ENCODE data around the gene RASGRP2.

The RASGRP2 gene

DNA sequence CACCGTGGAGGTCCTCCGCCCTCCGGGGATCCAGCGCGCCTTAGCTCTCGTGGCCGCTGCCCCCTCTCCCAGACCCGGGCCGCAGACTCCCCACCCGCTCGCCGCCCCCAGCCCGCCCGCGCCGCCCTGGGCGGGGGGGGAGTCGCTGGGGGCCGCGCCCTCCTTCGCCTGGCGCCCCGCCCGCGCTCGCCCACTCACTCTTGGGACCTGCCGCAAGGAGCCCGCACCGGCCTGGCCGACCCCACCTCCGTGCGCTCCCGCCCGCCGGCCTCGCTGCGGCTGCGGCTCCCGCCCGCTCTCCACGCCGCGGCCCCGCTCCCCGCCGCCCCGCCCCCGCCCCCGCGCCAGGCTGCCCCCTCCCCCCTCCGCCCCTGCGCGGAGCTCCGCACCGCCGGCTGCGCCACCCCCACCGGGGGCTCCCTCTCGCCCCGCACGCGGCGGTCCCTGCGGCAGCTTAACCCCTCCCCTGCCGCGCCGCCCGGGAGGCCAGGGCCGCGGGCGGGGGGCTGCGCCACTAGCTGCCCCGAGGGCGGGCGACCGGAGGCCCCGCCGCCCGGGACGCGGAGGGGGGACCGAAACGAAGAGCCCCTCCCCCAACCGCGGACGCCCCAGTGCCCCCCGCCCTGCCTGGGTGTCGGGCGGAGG, 724 bp upstream of the RASGRP2 start:
- Histone ChIP-seq H3K9ac (ENCODE audit: low read depth, low read length) (no peak overlapping the region), H3K27me3 (ENCODE audit: control insufficient read depth, insufficient read depth, low read length) (peaks cover 43% of the 10 kb centered on the region), H3K4me3 (ENCODE audit: low read depth, low read length) (peak overlapping the region; percentile 67), H3K27ac (ENCODE audit: low read depth, low read length) (no peak overlapping the region), H3K4me1 (ENCODE audit: control insufficient read depth, insufficient read depth, low read length) (peaks cover 16% of the 10 kb centered on the region), H3K36me3 (ENCODE audit: control insufficient read depth, insufficient read depth, low read length) (no peaks in the 10 kb centered on the region), H3K9me3 (ENCODE audit: control insufficient read depth, insufficient read depth, low read length) (no peaks in the 10 kb centered on the region)

DNA sequence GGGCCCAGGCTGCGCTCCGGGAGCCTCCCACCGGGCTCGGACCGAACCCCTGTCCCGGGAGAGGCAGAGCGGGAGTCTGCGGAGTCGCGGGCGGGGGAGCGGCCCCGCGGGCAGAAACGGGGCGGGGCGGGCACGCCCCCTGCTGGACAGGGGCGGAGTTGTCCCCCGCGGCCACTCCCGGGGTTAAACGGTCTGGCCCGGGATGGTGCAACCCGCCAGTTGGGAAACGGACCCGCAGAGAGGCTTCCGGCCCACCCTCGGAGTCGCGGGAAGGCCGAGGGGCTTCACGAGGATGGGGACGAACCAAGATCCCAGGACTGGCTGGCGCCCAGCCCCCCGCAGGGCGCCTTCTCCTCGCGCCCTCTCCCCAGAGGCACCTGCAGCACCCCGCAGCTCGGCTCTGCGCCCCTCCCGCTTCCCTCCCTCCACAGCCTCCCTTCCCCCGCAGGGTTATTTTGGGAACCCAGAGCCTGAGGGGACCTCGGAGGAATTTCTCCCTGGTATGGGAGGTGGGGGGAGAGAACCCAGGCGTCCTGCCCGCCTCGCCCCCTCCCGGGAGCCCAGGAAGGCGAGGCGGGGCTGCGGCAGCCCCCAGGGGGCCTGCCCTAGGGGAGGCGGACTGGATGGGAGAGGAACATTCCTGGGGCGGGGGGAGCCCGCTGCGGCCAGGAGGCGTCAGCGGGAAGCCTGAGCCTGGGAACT, 902 bp downstream of the RASGRP2 start:
- Histone ChIP-seq H3K27me3 (ENCODE audit: control insufficient read depth, insufficient read depth, low read length) (peaks cover 43% of the 10 kb centered on the region), H3K27ac (ENCODE audit: low read depth, low read length) (no peak overlapping the region), H3K9ac (ENCODE audit: low read depth, low read length) (no peak overlapping the region), H3K4me3 (ENCODE audit: low read depth, low read length) (peak overlapping the region; percentile 67), H3K36me3 (ENCODE audit: control insufficient read depth, insufficient read depth, low read length) (no peaks in the 10 kb centered on the region), H3K4me1 (ENCODE audit: control insufficient read depth, insufficient read depth, low read length) (peaks cover 23% of the 10 kb centered on the region), H3K9me3 (ENCODE audit: control insufficient read depth, insufficient read depth, low read length) (no peaks in the 10 kb centered on the region)

DNA sequence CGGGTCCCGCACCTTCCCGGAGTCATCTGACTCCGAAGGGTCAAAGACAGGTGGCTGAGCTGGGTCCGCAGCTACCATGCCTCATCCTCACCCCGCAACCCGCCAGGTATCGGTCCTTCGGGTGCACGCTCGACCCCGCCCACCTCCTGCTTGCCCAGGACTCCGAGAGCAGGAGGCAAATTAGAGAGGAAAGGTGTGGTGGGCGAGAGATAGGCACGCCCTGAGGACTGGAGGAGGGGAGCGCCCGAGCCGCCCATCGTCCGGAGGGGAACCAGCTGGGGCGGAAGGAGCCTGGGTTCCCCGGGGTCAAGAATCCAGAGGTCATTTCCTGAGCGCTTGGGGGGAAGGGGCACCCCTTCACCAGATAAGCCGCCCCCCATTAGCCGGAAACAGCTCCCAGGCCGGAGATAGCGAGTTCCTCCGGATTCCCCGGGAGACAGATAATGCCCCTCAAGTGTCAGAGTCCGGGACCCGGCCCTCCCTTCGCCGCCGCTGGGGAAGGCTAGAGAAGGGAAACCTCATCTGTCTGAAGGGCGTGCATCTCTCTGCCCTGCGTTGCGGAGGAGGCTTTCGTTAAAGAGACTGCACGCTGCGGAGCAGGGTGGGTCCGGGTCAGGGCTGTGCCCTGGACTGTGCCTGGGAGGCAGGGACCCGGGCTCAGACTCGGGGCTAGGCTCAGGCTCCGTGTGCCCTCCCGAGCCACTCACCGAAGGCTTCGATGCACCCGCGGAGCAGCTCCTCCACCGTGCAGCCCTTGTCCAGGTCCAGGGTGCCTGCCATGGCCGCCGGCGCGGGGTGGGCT, 1.7 kb downstream of the RASGRP2 start:
- Histone ChIP-seq H3K27ac (ENCODE audit: low read depth, low read length) (no peak overlapping the region), H3K4me1 (ENCODE audit: control insufficient read depth, insufficient read depth, low read length) (peaks cover 23% of the 10 kb centered on the region), H3K4me3 (ENCODE audit: low read depth, low read length) (peak overlapping the region; percentile 67), H3K9ac (ENCODE audit: low read depth, low read length) (no peak overlapping the region; the same call in 1 of the 2 replicates), H3K9me3 (ENCODE audit: control insufficient read depth, insufficient read depth, low read length) (no peaks in the 10 kb centered on the region), H3K36me3 (ENCODE audit: control insufficient read depth, insufficient read depth, low read length) (no peaks in the 10 kb centered on the region), H3K27me3 (ENCODE audit: control insufficient read depth, insufficient read depth, low read length) (peaks cover 43% of the 10 kb centered on the region)

DNA sequence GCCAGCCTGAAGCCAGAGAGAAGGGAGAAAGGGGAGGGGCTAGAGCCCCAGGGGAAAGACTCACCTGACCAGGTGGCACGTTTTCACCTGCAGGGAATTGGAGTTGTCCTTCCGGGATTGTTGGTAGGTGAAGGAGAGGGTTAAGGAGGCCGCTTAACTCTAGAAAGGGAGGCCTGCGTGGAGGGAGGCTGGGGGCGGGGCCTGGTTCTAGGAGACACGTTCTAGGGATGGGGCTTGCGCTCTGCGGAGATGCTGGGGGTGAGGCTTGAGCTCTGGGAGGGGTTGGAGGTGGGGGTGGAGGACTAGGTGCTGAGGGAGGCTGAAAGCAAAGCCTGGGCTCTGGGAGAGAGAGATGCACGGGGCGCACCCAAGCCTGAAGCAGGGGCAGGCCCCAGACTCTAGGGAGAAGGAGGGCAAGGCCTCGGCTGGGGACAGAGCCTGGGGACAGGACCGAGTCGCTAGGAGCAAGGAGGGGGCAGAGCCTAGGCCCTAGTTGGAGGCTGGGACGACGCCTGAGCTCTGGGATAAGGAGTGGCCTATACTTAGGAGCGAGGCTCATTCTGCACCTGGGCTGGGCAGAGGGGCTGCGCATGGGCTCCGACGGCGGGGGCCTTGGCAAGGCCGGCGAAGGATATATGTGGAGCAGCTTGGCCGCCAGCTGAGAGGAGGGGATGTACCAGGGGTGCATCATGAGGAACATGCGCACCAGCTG, 2.4 kb downstream of the RASGRP2 start:
- no peak overlapping the region for H3K27ac ChIP-seq (ENCODE audit: low read depth, low read length)
- H3K4me3 ChIP-seq (ENCODE audit: low read depth, low read length) = peak overlapping the region; percentile 67
- peaks cover 23% of the 10 kb centered on the region for H3K4me1 ChIP-seq (ENCODE audit: control insufficient read depth, insufficient read depth, low read length)
- H3K36me3 ChIP-seq (ENCODE audit: control insufficient read depth, insufficient read depth, low read length) = no peaks in the 10 kb centered on the region
- H3K9ac ChIP-seq (ENCODE audit: low read depth, low read length) = no peak overlapping the region
- H3K9me3 ChIP-seq (ENCODE audit: control insufficient read depth, insufficient read depth, low read length) = no peaks in the 10 kb centered on the region
- peaks cover 43% of the 10 kb centered on the region for H3K27me3 ChIP-seq (ENCODE audit: control insufficient read depth, insufficient read depth, low read length)

DNA sequence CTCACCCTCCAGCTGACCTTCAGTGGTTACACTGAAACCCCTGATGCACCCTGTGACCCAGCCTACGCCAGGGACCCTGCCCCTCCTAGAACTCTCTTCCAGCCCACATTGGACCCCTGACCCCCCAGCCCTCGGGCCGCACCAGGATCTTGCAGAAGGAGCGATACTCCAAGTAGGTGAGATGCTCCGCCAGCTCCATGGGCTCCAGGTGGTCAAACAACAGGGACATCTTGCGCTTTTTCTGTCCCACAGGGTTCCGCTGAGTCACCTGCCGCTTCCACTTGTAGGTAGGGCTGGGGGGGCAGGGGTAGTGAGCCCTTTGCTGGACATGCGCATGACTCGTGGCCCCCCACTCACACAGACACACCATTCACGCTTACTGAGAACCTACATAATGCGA, 4.1 kb downstream of the RASGRP2 start:
- Histone ChIP-seq H3K4me1 (ENCODE audit: control insufficient read depth, insufficient read depth, low read length) (peaks cover 23% of the 10 kb centered on the region), H3K27ac (ENCODE audit: low read depth, low read length) (no peak overlapping the region), H3K27me3 (ENCODE audit: control insufficient read depth, insufficient read depth, low read length) (peaks cover 43% of the 10 kb centered on the region), H3K9me3 (ENCODE audit: control insufficient read depth, insufficient read depth, low read length) (no peaks in the 10 kb centered on the region), H3K9ac (ENCODE audit: low read depth, low read length) (no peak overlapping the region), H3K4me3 (ENCODE audit: low read depth, low read length) (no peak overlapping the region), H3K36me3 (ENCODE audit: control insufficient read depth, insufficient read depth, low read length) (peaks cover 1% of the 10 kb centered on the region; the same call in 1 of the 2 replicates)

DNA sequence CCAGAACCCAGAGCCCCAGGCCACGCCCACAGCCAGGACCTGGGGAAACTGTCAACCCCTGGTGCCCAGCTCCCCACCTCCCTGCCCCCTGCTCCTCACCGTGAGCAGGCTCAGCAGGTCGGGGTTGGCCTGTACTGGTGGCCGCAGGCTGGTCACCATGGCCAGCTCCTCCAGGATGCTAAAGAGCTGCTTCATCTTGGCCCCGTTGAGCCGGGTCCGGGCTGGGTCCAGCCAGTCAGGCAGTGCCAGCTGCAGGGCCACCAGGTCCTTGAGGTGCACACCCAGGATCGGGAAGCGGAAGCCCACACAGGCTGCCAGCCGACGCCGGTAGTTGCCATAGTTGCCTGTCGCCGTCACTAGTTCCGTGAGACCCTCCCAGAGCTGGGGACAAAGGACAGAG, 7.3 kb downstream of the RASGRP2 start:
- peaks cover 17% of the 10 kb centered on the region for H3K4me1 ChIP-seq (ENCODE audit: control insufficient read depth, insufficient read depth, low read length)
- H3K27me3 ChIP-seq (ENCODE audit: control insufficient read depth, insufficient read depth, low read length) = peaks cover 17% of the 10 kb centered on the region
- no peak overlapping the region for H3K9ac ChIP-seq (ENCODE audit: low read depth, low read length)
- no peaks in the 10 kb centered on the region for H3K9me3 ChIP-seq (ENCODE audit: control insufficient read depth, insufficient read depth, low read length)
- peaks cover 4% of the 10 kb centered on the region; the same call in 1 of the 2 replicates for H3K36me3 ChIP-seq (ENCODE audit: control insufficient read depth, insufficient read depth, low read length)
- H3K27ac ChIP-seq (ENCODE audit: low read depth, low read length) = no peak overlapping the region
- no peak overlapping the region for H3K4me3 ChIP-seq (ENCODE audit: low read depth, low read length)

DNA sequence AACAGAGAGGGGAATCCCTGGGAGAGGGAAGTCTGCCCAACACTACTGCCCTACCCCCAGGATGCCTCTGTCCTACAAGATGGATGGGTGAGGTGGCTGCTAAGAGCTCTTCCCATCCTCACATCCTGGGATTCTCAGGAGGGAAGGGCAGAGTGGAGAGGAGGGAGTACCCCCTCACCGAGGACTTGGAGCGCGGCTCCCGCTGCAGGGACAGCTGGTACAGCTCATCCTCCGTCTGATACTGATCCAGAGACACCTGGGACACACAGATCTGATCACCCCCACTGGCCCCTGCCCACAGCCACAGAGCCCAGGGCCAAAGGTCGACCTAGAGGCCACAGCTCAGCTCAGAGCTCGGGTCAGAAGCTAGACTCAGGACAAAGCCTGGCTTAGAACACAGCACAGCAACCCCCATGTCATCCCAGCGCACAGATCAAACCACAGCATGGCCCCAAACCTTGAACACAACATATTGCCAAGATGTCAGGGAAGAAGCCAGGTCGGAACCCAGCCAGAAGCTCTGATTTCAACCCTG, 8.2 kb downstream of the RASGRP2 start:
- Histone ChIP-seq H3K36me3 (ENCODE audit: control insufficient read depth, insufficient read depth, low read length) (peaks cover 4% of the 10 kb centered on the region; the same call in 1 of the 2 replicates), H3K4me3 (ENCODE audit: low read depth, low read length) (no peak overlapping the region), H3K4me1 (ENCODE audit: control insufficient read depth, insufficient read depth, low read length) (peaks cover 13% of the 10 kb centered on the region), H3K27me3 (ENCODE audit: control insufficient read depth, insufficient read depth, low read length) (peaks cover 9% of the 10 kb centered on the region), H3K27ac (ENCODE audit: low read depth, low read length) (no peak overlapping the region), H3K9ac (ENCODE audit: low read depth, low read length) (no peak overlapping the region), H3K9me3 (ENCODE audit: control insufficient read depth, insufficient read depth, low read length) (no peaks in the 10 kb centered on the region)

DNA sequence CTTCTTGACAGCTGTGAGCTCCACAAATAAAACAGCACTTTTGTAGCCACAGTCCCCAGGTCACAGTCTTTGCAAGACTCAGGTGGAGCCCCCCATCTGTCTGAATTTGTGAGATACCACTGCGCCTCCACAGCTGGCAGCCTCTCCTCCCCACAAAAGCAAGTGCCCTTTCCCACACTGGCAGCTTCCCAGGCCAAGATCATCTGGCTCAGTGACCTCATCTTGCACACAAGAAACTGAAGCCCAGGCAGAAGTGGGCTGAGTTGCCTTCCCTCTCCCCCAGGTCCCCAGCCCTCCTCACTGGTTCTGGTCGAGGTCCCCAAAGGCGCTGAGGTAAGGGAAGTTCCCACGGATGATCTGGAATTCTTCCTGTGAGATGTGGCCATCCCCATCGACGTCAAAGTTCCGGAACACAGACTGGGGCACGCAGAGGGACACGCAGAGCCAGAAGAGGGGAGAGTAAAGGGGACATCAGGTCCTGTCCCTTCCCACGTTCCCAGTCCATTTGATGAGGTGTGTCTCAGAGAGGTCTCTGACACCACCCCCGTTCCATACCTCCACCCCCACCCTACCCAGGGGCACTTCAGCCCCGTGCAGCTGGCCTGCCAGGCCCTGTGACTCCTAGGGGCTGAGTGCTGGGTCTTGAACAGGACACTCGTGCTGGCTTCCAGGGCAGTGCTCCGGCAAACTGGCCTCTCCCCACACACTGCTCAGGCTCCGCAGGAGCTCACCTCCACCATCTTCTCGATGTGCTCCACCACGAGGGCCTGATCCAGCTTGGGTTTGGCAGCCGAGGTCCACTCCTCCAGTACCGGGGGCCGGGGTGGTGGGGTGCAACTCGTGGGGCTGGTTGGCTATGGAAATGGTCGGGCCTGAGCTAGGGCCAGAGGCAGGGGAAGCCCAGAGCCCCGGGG, 8.9 kb downstream of the RASGRP2 start:
- peaks cover 18% of the 10 kb centered on the region for H3K4me1 ChIP-seq (ENCODE audit: control insufficient read depth, insufficient read depth, low read length)
- no peak overlapping the region for H3K4me3 ChIP-seq (ENCODE audit: low read depth, low read length)
- H3K9me3 ChIP-seq (ENCODE audit: control insufficient read depth, insufficient read depth, low read length) = no peaks in the 10 kb centered on the region
- peaks cover 2% of the 10 kb centered on the region; the same call in 1 of the 2 replicates for H3K27me3 ChIP-seq (ENCODE audit: control insufficient read depth, insufficient read depth, low read length)
- H3K36me3 ChIP-seq (ENCODE audit: control insufficient read depth, insufficient read depth, low read length) = peaks cover 4% of the 10 kb centered on the region; the same call in 1 of the 2 replicates
- H3K9ac ChIP-seq (ENCODE audit: low read depth, low read length) = no peak overlapping the region
- no peak overlapping the region for H3K27ac ChIP-seq (ENCODE audit: low read depth, low read length)

DNA sequence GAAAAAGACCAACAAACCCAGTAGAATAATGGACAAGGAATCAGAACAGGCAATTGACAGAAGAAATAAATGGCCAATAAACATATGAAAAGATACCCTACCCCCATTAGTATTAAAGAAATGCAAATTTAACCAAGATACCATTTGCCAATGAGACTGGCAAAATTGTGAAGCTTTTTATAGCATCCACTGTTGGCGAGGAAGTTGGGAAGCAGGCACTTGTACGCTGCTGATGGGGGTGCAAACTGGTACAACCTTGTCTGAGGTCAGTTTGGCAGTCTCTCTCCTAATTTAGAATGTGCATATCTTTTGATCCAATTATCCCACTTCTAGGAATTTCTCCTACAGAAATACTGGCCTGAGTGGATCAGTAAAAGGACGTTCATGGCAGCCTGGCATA, 12.3 kb downstream of the RASGRP2 start:
- Histone ChIP-seq H3K9ac (ENCODE audit: low read depth, low read length) (no peak overlapping the region), H3K36me3 (ENCODE audit: control insufficient read depth, insufficient read depth, low read length) (peaks cover 4% of the 10 kb centered on the region; the same call in 1 of the 2 replicates), H3K27me3 (ENCODE audit: control insufficient read depth, insufficient read depth, low read length) (no peaks in the 10 kb centered on the region), H3K27ac (ENCODE audit: low read depth, low read length) (no peak overlapping the region), H3K4me3 (ENCODE audit: low read depth, low read length) (no peak overlapping the region), H3K9me3 (ENCODE audit: control insufficient read depth, insufficient read depth, low read length) (no peaks in the 10 kb centered on the region), H3K4me1 (ENCODE audit: control insufficient read depth, insufficient read depth, low read length) (peaks cover 13% of the 10 kb centered on the region)

Data from HUES48 (cell line).